ENCODE measurements around the gene PSME2.

Gene PSME2

DNA sequence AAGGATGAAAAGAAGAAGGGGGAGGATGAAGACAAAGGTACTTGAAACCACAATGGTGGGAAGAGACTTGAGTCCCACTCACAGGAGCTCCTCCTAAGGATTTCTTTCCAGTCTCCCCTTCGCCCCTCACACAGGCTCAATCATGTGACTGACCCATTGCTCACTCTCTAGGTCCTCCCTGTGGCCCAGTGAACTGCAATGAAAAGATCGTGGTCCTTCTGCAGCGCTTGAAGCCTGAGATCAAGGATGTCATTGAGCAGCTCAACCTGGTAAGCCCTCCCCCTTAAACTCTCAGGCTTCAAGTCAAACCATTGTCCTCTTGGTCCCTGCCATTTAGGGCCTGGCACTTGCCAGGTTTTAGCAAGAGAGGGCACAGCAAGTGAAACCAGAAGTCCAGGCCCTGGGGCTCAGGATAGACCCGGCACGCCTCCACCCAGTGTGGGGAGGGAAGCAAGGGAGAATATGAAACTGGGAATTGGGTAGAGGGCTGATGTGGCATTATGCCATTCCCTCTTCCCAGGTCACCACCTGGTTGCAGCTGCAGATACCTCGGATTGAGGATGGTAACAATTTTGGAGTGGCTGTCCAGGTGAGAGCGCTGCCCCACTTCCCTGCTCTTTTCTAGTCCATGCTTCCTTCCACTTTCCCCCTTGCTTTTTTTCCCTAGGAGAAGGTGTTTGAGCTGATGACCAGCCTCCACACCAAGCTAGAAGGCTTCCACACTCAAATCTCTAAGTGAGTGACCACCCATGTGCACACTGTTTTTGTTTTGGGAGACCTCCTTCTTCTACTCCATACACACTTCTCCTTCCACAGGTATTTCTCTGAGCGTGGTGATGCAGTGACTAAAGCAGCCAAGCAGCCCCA, 8.6 kb downstream of the PSME2 start:
- no peak for TF ChIP-seq CTCF (IDR thresholded peaks at IDR 0.05; ENCODE audit: extremely low read depth, missing control alignments)
- no peak for DNase-seq (ENCODE audit: low spot score)

- no peak for TF ChIP-seq CTCF (IDR thresholded peaks at IDR 0.05; ENCODE audit: extremely low read depth, missing control alignments)
- no peak for DNase-seq (ENCODE audit: low spot score)
Measured at GRCh38 chr14:24136684-24137528, 9.5 kb downstream of the PSME2 start.

GRCh38 chr14:24135834-24136683, 10.4 kb downstream of the PSME2 start, which contains the start of gene PSME1:
Gene PSME1 (plus strand): TSS chr14:24136194. CDS start chr14:24136263, 69 bp downstream.
- no peak for TF ChIP-seq CTCF (IDR thresholded peaks at IDR 0.05; ENCODE audit: extremely low read depth, missing control alignments)
- peak; percentile 98 for DNase-seq (ENCODE audit: low spot score)

- TF ChIP-seq CTCF (IDR thresholded peaks at IDR 0.05; ENCODE audit: extremely low read depth, missing control alignments), result no peak
- no peak for DNase-seq (ENCODE audit: low spot score)
Measured at GRCh38 chr14:24135584-24135833, 10.9 kb downstream of the PSME2 start.

DNA sequence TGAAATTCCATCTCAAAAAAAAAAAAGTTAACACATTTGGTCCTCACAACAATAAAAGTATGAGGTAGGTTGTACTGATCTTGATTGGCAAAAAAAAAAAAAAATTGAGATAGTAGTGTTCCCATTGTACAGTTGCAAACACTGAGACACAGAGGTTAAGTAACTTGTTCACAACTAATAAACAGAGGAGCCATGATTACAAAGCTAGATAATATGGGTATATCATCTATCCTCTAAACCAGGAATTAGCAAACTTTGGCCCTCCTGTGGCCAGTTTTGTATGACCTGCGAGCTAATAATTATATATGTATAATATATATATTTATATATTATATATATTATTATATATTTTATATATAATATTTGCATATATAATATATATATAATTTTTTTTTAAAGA, 12.7 kb downstream of the PSME2 start:
- DNase-seq (ENCODE audit: low spot score), result no peak
- TF ChIP-seq CTCF (IDR thresholded peaks at IDR 0.05; ENCODE audit: extremely low read depth, missing control alignments), result no peak

GRCh38 chr14:24132976-24133375, 13.4 kb downstream of the PSME2 start:
- no peak for TF ChIP-seq CTCF (IDR thresholded peaks at IDR 0.05; ENCODE audit: extremely low read depth, missing control alignments)
- DNase-seq (ENCODE audit: low spot score), result no peak

All from GM20000 (cell line).